A204.1 (cell line): Measurements from ENCODE around the gene ANKRD11.
"Not testable (repeated sequence)": the region's sequence is repeated elsewhere in the genome, so short reads cannot be mapped to it uniquely, and the experiment has no call there.

Experiments used
- FAIRE-seq: peaks from 2 replicates; lab custom pipeline; 2012; peaks lifted over from hg19 to GRCh38; lab: Jason Lieb, UNC

ANKRD11 gene

DNA sequence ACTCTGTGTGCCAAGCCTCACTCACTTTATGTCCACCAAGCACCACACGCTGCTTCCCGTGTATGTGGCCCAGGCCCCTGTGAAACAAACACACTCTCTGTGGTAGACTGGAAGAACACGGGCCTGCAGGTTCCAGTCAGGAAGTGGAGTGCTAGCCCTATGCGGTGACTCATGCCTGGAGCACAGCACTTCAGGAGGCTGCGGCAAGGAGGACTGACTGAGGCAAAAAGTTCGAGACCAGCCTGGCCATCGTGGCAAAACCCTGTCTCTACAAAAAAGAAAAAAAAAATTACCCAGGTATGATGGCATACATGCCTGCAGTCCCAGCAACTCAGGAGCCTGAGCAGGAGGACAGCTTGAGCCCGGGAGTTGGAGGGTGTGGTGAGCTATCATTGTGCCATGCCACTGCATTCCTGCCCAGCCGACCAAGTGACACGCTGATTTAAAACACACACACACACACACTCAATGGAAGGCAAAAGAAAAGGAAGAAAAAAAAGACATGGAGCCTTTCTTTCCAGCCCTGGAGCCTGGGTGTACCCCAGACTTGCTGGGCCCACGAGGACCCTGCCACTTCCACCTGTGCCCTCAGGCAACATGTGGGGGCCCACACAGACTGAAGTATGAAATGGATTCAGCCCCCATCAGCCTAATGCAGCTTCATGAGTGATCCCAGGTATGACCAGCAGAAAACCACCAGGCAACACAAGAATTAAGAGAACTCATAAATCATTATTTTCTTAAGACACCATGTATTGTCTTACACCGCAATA, 126.6 kb downstream of the ANKRD11 start:
- no peak for FAIRE-seq

DNA sequence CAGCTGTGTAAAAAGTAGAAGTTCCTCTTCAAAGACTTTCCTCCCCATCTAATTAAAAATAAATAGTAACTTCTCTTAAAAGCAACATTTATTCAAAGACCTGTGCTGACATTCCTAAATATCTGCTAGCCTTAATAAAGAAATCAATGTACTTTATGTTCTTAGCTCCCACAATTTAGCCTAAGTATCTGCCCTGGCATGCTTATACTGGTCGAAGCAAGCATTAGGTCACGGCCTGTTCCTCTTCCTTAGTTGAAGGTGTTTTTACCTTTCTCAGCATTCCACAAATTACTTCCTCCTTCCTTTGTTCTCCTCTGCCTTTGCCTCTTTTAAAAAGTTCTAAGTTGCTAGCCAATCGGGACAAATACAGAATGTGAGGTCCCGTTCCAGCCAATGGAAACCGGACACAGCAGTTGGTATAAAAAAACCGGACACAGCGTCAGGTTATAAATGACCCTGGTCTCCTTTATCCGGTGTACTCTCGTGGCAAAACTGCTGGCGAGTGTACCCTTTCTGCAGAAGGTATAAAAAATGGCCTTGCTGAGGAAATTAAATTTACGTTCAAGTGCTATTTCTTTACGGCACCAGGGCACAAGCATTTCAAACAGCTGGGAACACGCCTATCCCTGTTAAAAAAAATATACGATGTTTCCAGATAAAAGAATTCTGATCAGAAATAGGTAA, 127.7 kb downstream of the ANKRD11 start:
- FAIRE-seq = not testable (repeated sequence)

DNA sequence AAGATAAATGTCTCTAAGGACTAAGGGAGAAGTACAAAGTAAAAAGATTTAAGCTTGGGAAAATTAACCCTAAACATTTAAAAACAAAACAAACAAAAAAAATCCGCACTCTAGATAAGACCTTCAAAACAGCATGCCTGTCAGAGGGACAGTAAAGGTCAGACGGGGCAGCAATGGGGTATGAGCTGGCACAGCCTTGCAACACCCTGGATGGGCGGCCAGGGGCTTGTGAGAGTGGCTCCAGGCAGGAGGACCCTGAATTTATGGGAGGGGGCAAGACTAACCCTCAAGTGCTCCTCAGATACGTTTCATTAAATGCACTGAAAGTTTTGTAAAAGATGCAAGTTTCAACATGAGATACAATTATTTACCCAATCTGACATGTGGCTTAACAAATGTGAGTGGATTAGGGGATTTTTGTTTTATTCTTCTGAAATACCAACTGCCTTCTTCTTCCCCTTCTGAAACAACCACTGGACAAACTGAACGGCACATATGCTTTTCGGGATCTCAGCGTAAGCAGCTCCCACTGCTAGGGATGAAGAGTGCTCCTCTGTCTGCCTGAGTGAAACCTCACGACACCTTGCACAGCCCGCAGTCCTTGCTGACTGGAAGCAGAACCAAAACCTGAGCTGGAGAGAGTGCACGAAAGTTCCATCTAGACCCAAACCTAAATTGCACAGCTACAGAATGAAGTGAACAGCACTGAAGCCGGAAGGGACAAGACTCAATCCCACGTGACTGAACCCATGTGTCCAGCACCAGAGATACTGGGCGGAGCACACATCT, 128.4 kb downstream of the ANKRD11 start:
- FAIRE-seq = no peak

DNA sequence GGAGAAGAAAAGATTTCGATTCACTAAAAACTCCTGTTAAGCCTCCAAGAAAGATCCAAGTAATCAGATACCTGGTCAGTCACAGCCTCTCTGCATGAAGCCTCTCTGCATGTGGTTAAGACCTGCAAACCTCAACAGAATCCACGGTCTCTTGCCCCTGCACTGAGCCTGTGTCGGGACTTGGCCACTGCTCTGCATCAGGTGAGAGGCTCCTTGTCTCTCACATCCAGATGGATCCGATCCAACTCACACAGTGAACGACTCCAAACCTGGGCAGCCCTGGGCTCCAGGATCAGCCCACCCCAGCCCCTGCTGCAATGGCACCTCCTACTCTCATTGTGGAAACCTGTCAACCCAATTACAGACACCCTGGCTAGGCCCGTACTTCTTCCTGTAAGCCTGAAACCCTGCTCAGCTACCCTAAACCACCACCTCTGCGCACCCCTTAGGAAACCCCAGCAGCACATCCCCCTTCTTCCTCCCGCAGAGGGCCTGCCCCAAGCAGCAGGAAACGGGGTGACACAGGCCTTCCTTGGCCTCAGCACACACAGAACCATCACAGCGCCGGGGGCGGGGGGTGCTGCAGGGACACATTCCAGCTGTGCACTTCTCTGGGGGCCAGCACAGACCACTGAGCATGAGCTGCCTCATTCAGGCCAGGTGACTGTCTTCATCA, 129.5 kb downstream of the ANKRD11 start:
- no peak for FAIRE-seq

DNA sequence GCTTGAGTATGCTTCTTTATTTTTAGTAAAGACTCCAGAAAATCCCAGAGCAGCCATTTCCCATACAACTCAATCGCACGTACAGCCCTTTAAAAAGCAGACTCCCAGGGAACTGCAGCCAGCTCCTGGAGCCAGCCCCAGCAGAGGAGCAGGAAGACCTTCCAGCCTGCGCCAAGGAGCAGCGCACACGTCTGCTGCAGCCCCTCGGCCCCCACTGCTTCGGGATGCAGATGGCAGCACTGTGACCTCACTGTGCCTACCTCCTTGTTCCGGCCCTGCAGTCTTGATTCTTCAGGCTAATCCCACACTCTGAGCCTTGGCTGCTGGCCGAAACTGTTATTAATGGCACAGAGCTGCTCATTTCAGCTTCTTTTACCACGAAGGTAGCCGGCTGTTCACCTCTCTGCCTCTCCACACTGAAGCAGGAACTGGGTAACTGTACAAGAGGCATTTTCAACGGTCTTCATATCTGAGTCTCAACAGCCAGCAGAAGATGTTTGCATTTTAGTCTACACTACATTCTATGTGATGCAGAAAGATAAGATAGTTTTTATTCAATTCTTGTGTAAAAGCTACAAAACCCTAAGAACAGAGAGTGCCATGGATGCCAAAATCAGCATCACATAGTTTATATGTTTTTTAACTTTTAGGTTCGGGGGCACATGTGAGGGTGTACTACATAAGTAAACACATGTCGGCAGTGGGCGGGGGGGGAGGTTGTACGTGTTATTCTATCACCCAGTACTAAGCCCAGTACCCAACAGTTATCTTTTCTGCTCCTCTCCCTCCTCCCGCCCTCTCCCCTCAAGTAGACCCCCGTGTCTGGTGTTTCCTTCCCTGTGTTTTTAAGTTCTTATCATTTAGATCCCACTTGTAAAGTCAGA, 130.9 kb downstream of the ANKRD11 start:
- no peak for FAIRE-seq

DNA sequence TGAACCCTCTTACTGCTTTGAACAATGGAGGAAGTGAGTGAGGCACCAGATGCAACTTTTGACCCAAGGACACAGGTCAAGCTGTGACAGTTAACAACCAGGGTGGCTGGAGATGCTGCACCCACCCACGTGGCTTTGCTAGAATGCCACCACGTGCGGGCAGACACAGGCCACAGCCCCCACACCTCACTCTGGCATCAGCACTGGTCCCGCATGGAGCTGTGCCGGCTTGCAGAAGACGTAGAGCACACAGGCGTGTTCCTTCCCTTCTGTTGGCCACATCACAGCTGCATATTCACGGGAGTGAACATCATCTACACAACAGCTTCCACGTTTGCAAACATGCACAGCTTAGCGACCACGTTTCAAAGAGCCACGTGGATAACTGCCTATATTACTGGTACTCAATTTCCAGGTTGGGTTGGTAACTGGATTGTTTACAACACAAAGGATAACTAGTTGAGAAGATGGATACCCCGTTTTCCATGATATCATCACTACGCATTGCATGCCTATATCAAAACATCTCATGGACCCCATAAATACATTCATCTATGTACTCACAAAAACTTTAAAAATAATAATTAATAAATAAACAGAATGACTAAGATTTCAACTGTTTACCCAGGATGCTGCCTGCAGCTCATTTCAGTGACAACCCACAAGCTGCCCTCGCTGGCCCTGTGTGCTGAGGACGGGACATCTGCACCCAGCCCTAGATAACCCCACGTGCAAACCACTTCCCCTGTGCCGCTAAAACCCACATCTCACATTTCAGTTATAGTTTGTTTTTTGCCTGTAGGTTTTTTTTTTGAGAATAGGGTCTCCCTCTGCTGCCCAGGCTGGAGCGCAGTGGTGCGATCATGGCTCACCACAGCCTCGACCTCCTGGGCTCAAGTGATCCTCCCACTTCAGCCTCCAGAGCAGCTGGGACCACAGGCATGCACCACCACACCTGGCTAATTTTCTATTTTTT, 132.0 kb downstream of the ANKRD11 start:
- no peak for FAIRE-seq

DNA sequence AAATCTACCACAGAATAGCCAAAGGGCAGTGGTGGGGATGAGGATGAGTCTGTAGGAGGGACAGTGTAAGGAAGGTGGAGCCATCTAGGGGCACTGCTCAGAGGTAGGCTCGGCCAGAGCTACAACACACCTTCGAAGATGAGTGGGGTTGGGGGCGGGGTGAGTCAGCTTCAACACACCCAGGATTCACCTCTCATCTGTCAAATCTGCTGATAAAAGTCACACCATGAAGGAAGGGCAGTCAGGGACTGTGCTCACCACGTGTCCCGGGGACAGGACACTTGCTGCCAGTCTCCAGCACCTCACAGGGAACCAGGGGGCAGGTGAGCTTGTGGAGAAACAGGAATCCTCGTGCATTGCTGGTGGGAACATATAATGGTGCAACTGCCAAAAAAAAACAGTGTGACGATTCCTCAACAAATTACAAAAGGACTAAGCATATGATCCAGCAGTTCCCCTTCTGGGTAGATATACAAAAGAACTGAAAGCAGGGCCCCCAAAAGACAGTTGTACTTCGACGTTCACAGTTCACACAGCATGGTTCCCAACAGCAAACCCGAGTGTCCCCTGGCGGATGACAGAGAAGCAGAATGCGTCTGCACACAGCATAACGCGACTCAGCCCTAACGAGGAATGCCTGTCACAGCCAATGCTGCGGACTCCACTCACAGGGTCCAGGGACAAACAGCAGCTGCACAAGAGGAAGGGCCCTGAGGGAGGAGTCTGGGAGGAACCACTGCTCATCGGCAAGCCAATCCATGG, 133.1 kb downstream of the ANKRD11 start:
- no peak for FAIRE-seq

DNA sequence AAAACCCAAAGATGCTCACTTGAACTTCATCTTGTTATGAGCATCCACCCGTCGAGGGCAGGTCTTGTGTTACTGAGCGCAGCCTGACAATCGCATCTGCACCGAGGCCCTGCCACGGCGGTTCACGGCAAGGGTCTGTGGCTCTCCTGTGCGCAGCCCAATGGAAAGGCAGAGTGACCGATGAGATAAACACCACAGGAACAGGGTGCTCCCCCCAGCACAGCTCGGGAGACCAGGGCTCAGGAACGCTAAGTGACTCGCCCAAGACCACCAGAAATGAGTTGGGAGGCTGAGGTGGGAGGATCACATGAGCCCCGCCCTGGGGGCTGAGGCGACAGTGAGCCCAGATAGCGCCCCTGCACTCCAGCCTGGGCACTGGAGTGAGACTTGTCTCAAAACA, 134.7 kb downstream of the ANKRD11 start:
- no peak for FAIRE-seq

DNA sequence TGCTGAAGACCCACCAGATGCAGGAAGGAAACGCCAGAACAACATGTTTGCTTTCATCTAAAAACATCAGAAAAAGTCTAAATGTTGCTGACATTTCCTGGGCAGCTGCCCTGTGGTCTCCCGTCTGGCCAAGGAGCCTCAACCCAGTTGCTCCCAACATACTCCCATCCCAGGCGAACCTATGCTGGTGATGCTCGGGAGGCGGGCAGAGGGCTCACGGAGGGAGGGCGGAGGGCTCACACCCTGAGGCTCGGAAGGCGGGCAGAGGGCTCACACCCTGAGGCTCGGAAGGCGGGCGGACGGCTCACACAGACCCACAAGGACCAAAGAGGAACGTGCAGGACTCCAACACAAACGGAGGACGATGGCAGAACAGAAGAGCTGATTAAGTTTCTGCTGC, 135.4 kb downstream of the ANKRD11 start:
- FAIRE-seq = no peak

DNA sequence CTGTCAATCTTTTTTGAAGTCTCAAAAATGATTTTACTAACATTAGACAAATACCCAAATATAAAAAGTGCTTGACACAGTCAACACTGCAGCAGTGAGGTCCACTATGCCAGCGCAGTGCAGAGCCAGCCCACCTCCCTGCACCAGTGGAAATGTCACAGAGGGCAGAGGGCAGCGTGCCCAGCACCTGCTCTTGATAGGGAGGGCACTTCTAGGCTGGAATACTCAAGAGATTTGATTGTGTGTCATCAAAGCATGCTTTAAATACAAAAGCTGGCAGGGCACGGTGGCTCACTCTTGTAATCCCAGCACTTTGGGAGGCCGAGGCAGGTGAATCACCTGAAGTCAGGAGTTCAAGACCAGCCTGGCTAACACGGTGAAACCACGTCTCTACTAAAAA, 136.0 kb downstream of the ANKRD11 start:
- FAIRE-seq = no peak

DNA sequence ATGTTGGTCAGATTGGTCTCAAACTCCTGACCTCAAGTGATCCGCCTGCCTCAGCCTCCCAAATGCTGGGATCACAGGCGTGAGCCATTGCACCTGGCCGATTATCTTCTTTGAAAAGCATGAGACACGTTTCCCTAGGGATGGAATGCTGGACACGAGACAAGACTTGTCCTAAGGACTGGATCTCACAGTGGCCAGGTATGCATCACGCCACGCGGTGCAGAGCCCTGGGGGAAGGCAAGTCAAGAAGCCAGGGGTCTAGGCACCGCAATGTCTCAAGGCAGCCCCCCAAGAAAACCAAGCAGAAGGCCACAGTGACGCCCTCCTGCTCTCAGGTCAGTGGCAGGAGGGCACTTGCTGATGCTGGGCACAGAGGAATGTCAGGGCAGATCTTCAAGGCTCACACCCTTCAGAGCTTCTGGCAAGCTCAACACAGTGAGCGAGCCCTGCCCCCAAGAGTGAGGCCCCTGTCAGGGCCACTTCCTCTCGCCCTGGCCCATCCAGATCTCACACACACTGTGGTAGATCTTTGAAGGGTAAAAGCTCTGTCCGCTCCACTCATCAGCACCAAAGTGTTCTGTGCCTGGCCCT, 138.2 kb downstream of the ANKRD11 start:
- no peak for FAIRE-seq

DNA sequence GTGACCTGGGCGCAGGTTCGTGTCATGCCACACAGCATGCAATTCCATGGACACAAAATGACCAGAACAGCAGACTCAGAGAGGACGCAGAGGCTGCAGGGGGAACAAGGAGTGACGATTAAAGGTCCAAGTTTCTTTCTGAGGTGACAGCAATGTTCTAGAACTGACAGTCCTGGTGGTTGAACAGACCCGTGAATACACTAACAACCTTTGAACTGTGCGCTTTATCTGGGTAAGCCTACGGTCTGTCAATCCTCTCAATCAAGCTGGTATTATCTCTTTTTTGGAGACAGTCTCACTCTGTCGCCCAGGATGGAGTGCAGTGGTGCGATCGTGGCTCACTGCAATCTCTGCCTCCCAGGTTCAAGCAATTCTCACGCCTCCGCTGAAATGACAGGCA, 138.7 kb downstream of the ANKRD11 start:
- FAIRE-seq = no peak

DNA sequence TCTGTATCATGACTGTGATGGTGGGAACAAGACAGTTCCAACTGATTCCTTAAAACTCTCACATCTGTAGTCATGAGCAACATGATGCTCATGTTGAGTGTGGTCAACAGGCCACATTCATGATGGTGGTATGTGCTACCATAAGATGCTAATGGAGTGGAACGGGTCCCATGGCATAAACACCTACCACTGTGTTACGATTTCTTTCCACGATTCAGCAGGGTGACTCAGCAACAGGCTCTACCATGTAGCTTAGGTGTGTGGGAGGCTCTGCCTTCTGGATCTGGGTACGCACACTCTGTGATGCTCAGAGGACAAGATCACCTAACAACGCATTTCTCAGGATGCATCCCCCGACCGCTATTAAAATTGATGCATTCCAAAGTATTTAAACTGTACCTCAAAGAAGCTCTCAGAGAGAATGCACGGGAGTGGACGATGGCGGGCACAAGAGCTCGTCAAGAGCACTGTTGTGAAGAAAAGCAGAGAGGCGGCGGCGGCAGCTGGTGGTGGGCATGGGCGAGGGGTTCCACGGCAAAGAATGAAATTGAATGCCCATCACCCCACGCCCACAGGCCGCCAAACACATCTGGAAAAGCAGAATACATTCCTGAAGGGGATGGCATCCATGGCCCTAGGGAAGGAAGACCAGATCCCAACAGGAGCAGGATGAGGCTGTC, 139.5 kb downstream of the ANKRD11 start:
- FAIRE-seq = no peak

DNA sequence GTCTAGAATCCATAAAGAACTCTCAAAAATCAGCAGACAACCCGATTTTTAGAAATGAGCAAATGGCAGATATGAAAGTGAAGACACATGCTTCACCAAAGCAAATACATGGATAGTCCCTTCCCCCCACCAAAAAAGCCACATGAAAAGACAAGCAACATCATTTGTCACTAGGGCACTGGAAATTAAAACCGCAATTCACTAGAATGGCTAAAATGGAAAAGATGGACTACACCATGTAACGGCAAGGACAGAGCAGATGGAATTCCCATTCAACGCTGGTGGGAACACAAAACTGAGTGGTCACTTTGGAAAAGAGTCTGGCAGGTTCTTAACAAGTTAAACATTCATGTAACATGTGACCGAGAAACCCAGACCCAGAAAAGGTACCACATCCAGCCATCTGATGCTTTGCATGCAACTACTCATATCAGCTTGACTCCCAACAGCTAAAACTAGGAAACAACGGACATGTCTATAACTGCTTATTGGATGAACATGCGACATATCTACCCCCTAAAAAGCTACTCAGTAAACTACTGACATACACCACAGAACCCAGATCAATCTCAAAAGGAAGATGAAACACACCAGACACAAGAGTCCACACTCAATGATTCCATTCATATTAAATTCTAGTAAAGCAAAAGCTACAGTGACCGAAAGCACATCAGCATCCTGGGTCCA, 140.3 kb downstream of the ANKRD11 start:
- FAIRE-seq = no peak

DNA sequence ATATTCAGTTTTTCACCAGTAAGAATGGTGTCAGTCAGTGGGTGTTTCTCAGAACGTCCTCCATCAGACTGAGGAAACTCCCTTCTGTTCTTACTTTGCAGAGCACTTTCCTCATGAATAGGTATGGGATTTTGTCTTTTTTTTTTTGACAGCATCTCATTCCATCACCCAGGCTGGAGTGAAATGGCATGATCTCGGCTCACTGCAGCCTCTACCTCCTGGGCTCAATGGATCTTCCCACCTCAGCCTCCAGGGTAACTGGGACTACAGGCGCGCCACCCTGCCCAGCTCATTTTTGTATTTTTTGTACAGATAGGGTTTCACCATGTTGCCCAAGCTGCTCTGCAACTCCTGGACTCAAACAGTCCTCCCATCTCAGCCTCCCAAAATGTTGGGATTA, 142.6 kb downstream of the ANKRD11 start:
- FAIRE-seq = no peak

DNA sequence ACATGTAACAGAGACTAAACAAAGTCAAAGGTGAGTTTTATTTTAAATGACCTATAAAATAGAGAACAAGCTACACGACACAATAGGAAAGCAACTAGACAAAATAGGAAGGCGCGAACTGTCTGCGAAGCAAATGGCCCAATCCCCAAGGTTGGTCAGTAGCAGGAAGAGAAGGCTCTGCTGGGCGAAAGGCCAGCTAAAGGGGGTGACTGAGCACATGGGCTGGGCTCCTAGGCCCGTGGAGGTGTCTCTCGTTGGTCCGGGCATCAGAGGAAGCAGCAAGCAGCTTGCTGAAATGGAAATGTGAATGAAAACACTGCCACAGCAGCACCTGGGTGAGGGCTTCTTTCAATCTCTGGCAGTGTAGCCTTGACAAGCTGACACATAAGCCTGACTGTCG, 143.5 kb downstream of the ANKRD11 start:
- FAIRE-seq = no peak

DNA sequence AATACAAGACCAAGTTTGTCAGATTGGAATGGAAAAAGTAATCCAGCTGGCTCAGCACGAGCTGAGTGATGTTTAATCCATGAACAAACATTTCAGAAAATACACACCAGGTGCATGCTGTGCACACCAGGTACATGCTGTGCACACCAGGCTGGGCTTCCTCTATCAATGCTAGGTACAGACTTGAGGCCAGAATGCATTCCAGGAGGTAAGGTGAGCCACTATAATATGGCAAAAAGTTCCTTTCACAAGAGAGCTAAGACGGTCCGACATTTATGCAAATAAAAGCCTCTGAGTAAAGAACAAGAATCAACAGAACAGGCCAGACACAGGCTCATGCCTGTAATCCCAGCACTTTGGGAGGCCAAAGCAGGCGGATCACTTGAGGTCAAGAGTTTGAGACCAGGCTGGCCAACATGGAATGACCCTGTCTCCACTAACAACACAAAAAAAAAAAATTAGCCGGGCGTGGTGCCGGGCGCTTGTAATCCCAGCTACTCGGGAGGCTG, 144.7 kb downstream of the ANKRD11 start:
- no peak for FAIRE-seq
